ENCODE results near the gene OR2T6. TPM values are rescaled to one million over a fixed set of nuclear protein-coding genes. Genes with fewer than 3 reads are reported as not detected.

Gene OR2T6
- total RNA-seq, 1 experiment from 2014 or later: not detected

GRCh38 chr1:248380854-248381253, 5.3 kb downstream of the OR2T6 start:
- ChIA-PET POLR2A (ENCODE audit: unreplicated experiment) (no interaction called here), CTCF (no interaction called here)
- ATAC-seq: no peak
- no peaks in the 10 kb centered on the region for H3K9me3 ChIP-seq (ENCODE audit: low read length)
- no peaks in the 10 kb centered on the region for H3K79me2 ChIP-seq (ENCODE audit: low read length)
- H3K27me3 ChIP-seq (ENCODE audit: low read length): 0 out of 2 replicates have a peak, but pooled peaks cover 7% of the 10 kb centered on the region
- H3K27ac ChIP-seq (ENCODE audit: low read length): no peak overlapping the region
- no peaks in the 10 kb centered on the region for H3K9me2 ChIP-seq (replicated peaks; ENCODE audit: low read length)
- no peak overlapping the region for H3K4me3 ChIP-seq (ENCODE audit: low read length)
- no TSS peak for BruUV-seq (replicated peaks)
- H3K4me2 ChIP-seq (ENCODE audit: low read length): no peak overlapping the region
- no peaks in the 10 kb centered on the region for H4K20me1 ChIP-seq (ENCODE audit: low read length)
- no peaks in the 10 kb centered on the region for H3F3A ChIP-seq (ENCODE audit: low read length, unreplicated experiment)
- TF ChIP-seq EZH2phosphoT487 (IDR thresholded peaks at IDR 0.05; ENCODE audit: borderline replicate concordance, low read length) (no peak), EZH2 (IDR thresholded peaks at IDR 0.05; ENCODE audit: low read length, unreplicated experiment) (no peak)
- DNase-seq: no peak
- intact Hi-C loops (cut with micrococcal nuclease): no loop called here
- no peaks in the 10 kb centered on the region for H3K36me3 ChIP-seq (ENCODE audit: low read depth, low read length)
- no peaks in the 10 kb centered on the region for H3K4me1 ChIP-seq (ENCODE audit: insufficient read depth, low read length)
- H3K9ac ChIP-seq (ENCODE audit: low read length): no peak overlapping the region
- no peak overlapping the region for H2AFZ ChIP-seq (ENCODE audit: low read length)

- H3K27me3 ChIP-seq (ENCODE audit: low read length): peaks cover 20% of the 10 kb centered on the region; the same call in 1 of the 2 replicates
- no peaks in the 10 kb centered on the region for H3K4me1 ChIP-seq (ENCODE audit: insufficient read depth, low read length)
- BruUV-seq (replicated peaks): no TSS peak
- H3K4me2 ChIP-seq (ENCODE audit: low read length): no peak overlapping the region
- CTCF ChIA-PET: no interaction called here
- no peak overlapping the region for H3K9ac ChIP-seq (ENCODE audit: low read length)
- ATAC-seq (no peak), DNase-seq (no peak)
- no peaks in the 10 kb centered on the region for H4K20me1 ChIP-seq (ENCODE audit: low read length)
- no peaks in the 10 kb centered on the region for H3F3A ChIP-seq (ENCODE audit: low read length, unreplicated experiment)
- no peak for TF ChIP-seq EZH2phosphoT487 (IDR thresholded peaks at IDR 0.05; ENCODE audit: borderline replicate concordance, low read length)
- TF ChIP-seq, protein P1, sequence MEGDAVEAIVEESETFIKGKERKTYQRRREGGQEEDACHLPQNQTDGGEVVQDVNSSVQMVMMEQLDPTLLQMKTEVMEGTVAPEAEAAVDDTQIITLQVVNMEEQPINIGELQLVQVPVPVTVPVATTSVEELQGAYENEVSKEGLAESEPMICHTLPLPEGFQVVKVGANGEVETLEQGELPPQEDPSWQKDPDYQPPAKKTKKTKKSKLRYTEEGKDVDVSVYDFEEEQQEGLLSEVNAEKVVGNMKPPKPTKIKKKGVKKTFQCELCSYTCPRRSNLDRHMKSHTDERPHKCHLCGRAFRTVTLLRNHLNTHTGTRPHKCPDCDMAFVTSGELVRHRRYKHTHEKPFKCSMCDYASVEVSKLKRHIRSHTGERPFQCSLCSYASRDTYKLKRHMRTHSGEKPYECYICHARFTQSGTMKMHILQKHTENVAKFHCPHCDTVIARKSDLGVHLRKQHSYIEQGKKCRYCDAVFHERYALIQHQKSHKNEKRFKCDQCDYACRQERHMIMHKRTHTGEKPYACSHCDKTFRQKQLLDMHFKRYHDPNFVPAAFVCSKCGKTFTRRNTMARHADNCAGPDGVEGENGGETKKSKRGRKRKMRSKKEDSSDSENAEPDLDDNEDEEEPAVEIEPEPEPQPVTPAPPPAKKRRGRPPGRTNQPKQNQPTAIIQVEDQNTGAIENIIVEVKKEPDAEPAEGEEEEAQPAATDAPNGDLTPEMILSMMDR (conservative IDR thresholded peaks at IDR 0.05; ENCODE audit: low read depth, low read length): no peak
- no peak for TF ChIP-seq EZH2 (IDR thresholded peaks at IDR 0.05; ENCODE audit: low read length, unreplicated experiment)
- POLR2A ChIA-PET (ENCODE audit: unreplicated experiment): no interaction called here
- H3K9me3 ChIP-seq (ENCODE audit: low read length): no peaks in the 10 kb centered on the region
- H3K9me2 ChIP-seq (replicated peaks; ENCODE audit: low read length): no peaks in the 10 kb centered on the region
- H3K27ac ChIP-seq (ENCODE audit: low read length): no peak overlapping the region
- intact Hi-C loops (cut with micrococcal nuclease): no loop called here
- no peak overlapping the region for H3K4me3 ChIP-seq (ENCODE audit: low read length)
- H2AFZ ChIP-seq (ENCODE audit: low read length): no peak overlapping the region
- H3K36me3 ChIP-seq (ENCODE audit: low read depth, low read length): no peaks in the 10 kb centered on the region
- no peaks in the 10 kb centered on the region for H3K79me2 ChIP-seq (ENCODE audit: low read length)
Observed at GRCh38 chr1:248388426-248388825, 12.9 kb downstream of the OR2T6 start.

DNA sequence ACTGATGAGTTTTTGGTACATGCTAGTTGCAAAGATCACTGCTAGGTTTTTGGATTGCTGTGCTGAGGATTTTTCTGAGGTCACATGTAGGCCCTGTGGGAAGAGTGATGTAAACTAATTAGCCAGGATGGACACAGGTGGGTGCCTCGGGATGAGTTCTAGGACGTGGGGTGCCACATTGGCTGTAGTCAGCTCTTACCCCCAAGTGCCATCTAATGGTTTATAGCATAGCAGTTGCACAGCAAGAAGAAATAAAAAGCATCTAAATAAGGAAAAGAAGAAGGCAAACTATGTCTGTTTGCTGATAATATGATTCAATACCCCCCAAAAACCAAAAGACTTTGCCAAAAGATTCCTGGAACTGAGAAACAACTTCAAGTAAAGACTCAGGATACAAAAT, 17.5 kb downstream of the OR2T6 start:
- DNase-seq (no peak), ATAC-seq (no peak)
- Histone ChIP-seq H4K20me1 (ENCODE audit: low read length) (no peaks in the 10 kb centered on the region), H3F3A (ENCODE audit: low read length, unreplicated experiment) (no peaks in the 10 kb centered on the region), H3K9me3 (ENCODE audit: low read length) (no peaks in the 10 kb centered on the region), H3K36me3 (ENCODE audit: low read depth, low read length) (no peaks in the 10 kb centered on the region), H3K4me2 (ENCODE audit: low read length) (no peak overlapping the region), H3K4me3 (ENCODE audit: low read length) (no peak overlapping the region), H2AFZ (ENCODE audit: low read length) (no peak overlapping the region), H3K9me2 (replicated peaks; ENCODE audit: low read length) (no peaks in the 10 kb centered on the region), H3K79me2 (ENCODE audit: low read length) (no peaks in the 10 kb centered on the region), H3K4me1 (ENCODE audit: insufficient read depth, low read length) (no peaks in the 10 kb centered on the region), H3K9ac (ENCODE audit: low read length) (no peak overlapping the region), H3K27ac (ENCODE audit: low read length) (no peak overlapping the region), H3K27me3 (ENCODE audit: low read length) (peaks cover 11% of the 10 kb centered on the region; the same call in 1 of the 2 replicates)
- intact Hi-C loops (cut with micrococcal nuclease): no loop called here
- TF ChIP-seq EZH2phosphoT487 (IDR thresholded peaks at IDR 0.05; ENCODE audit: borderline replicate concordance, low read length) (no peak), EZH2 (IDR thresholded peaks at IDR 0.05; ENCODE audit: low read length, unreplicated experiment) (no peak)
- TF ChIP-seq, protein P1 (conservative IDR thresholded peaks at IDR 0.05; ENCODE audit: low read depth, low read length): no peak
- ChIA-PET POLR2A (ENCODE audit: unreplicated experiment) (no interaction called here), CTCF (no interaction called here)
- BruUV-seq (replicated peaks): no TSS peak

Data from PC-3 (cell line).